Glomerular endothelial cell (primary cell): ENCODE results near the gene FYN. TPM values are rescaled to one million over a fixed set of nuclear protein-coding genes. Genes with fewer than 3 reads are reported as not detected.
A peak's percentile ranks its signal among the peaks of the same experiment; 100 is the strongest.
"Not testable (repeated sequence)": the region's sequence is repeated elsewhere in the genome, so short reads cannot be mapped to it uniquely, and the experiment has no call there.

Experiments used
- DNase-seq: peaks from one replicate; pipeline ENCODE4 v3.0.0-alpha.2; 2011; ENCODE audit warnings: low read depth, low spot score; ENCODE audit errors: extremely low read depth
- total RNA-seq: library from RNA; depleted of rRNA; stranded (reverse); fragments of >200 nt; gene quantifications from 2 replicates; pipeline ENCODE4 v1.2.3, GENCODE V29; 2015

FYN gene
- total RNA-seq, 1 donor from 2014 or later, result 208 TPM

GRCh38 chr6:111646942-111647341 is 226.3 kb downstream of the FYN start:
- no peak for DNase-seq

DNA sequence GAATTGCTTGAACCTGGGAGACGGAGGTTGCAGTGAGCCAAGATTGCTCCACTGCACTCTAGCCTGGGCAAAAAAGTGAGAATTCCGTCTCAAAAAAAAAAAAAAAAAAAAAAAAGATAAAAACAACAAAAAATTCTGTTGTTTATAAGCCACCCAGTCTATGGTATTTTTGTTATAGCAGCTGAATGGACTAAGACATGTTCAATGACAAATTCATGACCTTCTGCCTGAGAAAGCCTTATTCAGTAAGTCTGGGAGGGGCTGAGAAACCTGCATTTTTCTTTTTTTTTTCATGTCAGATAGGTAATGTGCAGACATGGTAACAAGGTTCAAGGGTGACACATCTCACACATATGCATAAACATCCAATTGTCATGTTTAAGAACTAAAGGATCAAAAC is 227.2 kb downstream of the FYN start:
- DNase-seq, result no peak

DNA sequence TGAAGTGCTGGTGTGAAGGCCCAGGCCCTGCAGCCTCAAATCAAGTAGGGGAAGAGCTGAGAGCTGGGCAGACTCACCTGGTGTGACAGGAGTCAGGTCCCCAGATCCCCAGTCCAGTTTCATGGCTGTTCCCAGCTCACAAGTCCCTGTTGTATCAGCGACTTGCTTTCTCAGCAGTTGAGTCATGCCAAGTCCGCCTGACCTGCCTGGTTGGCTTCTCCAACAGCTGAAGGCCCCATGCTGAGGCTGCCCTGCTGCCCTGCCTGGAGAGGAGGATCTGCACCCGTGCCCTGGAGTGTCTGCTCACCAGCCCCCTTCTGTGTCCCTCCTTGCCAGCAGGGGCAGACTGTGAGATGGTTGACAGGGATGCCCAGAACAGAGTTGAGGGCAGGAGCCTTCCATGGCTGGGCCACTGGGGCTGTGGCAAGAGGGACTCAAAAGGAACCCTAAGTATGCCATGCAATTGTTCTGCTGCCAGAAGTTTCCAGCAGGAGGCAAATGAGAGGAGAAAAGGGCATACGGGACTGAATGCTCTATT is 228.3 kb downstream of the FYN start:
- no peak for DNase-seq

DNA sequence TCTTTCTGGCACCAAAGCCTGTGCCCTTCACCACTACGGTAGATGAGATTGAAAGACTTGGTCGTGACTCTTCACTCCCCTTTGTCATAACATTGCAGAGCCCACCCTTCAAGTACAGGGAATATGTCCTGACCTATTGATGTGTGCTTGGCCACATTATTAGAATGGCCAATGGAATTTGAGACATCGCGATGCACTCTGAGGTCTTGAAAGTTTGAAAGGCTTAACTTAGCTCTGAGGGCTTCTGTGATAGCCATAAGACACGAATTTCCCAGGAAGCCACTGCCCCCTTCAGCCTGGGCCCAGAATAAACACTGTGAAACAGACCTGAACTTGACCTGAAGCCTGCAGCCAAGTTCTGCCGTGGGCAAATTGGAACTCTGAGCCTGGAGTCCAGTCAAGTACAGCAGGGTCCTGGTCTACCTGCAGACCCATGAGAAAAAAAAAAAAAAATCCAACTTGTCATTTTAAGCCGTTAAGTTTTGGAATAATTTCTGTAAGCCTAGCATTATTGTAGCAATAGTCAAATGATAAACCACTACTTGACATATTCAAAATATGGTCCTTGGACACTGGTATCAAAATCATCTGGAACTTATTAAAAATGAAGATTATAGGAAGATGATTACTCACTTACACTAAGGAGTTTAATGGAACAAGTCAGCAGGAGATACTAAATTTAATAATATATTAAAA is 230.6 kb downstream of the FYN start:
- peak; percentile 47 for DNase-seq

DNA sequence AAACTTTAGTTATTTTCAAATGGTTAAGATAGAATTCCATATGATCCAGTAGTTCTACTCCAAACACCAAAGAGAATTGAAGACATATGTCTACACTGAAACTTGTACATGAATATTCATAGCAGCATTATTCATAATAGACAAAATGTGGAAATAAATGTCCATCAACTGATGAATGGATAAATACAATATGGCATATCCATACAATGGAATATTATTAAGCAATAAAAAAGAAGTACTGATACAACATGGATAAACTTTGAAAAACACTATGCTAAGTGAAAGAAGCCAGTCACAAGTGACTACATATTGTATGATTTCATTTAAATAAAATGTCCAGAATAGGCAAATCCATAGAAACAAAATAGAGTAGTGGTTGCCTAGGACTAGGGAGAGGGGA is 234.0 kb downstream of the FYN start:
- no peak for DNase-seq

- DNase-seq, result not testable (repeated sequence)
Observed at GRCh38 chr6:111634981-111635380, 238.3 kb downstream of the FYN start.

- no peak for DNase-seq
Observed at GRCh38 chr6:111633822-111634221, 239.4 kb downstream of the FYN start.

GRCh38 chr6:111632468-111633247 is 240.6 kb downstream of the FYN start:
- no peak for DNase-seq

- no peak for DNase-seq
Observed at GRCh38 chr6:111631903-111632460, 241.3 kb downstream of the FYN start.

- DNase-seq, result no peak
Observed at GRCh38 chr6:111631018-111631417, 242.2 kb downstream of the FYN start.

GRCh38 chr6:111628142-111628850 is 245.0 kb downstream of the FYN start:
- DNase-seq, result no peak

DNA sequence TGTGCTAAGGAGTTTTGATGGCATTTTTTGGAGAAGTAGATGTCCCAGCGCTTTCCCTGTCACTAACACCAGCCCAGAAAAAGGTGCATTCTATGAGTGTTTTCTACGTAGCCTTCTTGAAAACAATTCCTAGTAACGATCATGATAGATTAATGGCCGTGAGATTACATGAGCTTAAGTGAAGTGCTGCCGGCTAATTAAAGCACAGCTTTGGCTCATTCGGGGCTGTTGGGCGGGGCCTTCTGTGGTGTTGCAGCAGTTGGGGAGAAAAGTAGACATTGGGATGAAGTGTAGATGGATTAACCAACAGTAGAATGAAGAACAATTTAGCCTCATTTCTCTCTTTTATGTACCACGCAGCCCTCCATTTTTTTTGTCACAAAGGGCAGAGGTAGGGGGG is 246.8 kb downstream of the FYN start:
- DNase-seq, result no peak

DNA sequence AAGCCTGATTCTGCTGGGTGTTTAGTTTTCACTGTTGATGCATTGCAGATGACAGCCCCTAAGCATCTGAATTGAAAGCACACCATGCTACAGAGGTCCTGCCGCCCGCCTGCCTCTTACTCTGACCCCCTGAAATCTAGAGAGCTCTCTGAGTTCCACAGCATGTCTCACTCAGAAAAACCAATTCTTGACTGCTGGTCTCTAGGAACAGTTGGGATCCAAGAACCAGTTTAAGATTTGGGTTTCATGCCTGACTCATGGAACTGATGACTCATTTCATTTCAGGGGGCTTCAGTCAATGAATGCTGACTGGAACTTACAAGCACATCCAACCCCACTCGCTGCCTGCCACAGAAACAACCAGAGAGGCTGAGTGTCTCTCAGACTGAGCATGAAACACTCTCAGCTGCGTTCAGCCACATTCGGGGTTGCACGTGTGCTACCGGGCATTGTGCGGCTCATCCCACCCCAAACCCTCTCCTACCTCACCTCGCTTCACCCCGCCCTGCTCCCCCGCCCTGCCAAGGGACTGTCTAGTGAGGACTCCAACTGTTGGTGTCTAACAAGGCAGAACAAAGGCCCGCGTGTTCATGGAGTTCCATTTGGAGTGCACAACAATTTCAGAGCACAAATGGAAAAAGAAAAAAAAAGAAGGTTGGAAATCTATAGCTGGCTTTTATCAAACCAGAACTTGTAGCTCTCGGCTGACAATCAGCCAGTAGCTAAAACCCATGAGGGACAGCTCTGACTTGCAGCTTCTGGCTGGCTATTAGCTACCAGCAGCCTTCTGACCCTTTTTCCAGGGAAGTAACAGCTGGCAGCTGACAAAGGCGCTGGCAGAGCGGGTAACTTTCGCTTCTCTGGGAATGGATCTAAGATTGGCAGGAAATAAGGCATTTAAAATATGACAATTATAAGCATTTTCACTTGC is 247.5 kb downstream of the FYN start:
- no peak for DNase-seq

DNA sequence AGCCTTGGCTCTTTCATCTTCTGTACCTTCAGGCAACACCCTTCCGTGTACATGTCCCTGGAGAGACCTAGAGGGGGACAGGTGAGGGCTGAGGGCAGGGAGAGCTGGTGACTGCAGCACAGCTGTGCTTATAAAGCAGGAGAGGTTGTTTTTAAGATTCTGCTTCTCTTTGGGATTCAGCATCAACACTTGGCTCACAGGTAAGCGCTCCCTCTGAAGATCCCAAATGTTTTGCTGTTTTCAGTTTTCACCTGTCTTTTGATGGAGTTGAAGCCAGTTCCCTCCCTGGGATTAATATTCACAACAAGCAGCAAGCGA is 248.2 kb downstream of the FYN start:
- no peak for DNase-seq

- no peak for DNase-seq
Observed at GRCh38 chr6:111624401-111625098, 248.7 kb downstream of the FYN start.

DNA sequence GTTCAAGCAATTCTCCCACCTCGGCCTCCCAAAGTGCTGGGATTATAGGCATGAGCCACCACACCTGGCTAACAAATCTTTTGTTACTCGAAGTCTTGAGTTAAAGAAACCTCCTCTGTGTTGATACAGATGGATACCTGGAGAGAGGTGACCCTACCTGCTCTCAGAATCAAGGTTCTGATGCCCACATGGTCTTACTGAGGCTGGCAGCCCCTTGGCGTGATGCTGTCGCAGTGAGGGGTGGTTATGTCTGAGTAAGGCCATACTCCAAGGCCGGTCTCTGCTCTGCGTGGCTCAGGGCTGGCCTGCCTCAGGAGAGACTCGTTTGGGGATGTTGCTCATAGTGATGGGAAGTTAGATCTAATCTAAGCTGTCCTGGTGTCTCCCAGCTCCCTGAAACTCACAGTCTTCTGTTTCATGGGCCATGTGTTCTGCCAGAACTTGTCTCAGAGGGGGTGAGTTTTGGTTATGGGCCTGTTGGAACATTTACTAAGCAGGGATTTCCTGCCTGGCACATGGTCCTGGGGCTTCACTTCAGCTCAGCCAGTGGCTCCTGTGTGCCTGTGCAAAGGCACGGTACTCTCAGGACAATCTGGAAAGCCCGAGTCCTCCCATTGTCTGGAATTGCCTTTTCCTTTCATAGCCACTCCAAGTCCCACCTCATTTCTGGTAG is 250.1 kb downstream of the FYN start:
- no peak for DNase-seq

DNA sequence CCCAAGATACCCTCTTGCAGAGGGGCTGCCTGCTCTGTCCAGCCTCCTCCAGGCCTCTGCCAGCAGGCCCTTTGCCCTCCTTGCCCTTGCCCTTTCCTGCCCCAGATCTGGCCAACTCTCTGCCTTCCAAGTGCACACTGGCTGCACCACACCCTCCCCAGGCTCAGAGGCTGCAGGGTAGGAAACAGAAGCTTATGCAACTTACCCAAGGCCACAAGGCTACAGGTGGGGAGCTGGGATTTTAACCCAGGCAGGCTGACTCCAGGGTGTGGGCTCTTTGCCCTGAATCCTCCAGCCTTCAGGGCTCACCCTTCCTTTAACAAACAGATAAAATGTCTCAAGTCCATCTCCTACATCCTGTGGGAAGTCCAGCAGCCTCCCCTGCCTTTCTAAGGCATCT is 253.1 kb downstream of the FYN start:
- no peak for DNase-seq

- no peak for DNase-seq
Observed at GRCh38 chr6:111618407-111618806, 254.8 kb downstream of the FYN start.

DNA sequence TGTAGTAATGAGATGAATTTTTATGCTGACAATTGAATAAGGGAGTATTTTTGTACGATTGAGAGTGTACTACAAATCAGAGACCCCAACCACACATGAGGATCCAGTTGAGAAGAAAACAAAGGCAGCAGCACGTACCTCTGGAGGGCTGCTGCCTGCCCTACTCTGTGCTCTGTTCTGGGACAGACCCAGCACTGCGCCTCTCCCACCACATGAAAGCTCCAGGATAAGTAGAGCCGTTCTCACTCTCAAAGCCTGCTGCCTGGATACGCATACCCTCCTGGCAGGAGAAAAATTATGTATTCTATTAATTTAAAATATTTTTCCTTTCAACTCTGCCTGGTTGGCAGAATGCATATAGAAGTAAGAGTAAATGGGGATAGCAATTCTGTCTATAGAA is 256.1 kb downstream of the FYN start:
- DNase-seq, result no peak
